Gastrocnemius medialis (tissue), 4 donors: Measurements from ENCODE around the gene MAML2. TPM values are rescaled to one million over a fixed set of nuclear protein-coding genes. Genes with fewer than 3 reads are reported as not detected.

ENCODE experiments used
- ATAC-seq, 2 donors: fragments of 150-250 bp; one replicate each; pipeline ENCODE4 v1.9.1; 2016
- DNase-seq, 2 donors: peaks; one replicate each; pipeline ENCODE4 v3.0.0-alpha.2; 2019
- H3K27ac ChIP-seq, 4 donors: fragments of 200-600 bp; sonication (generic); 1 replicate in 1 of 4; 2 replicates in 3 of 4; pipeline ENCODE4 v1.5.1; 2016 to 2018; ENCODE audit warnings: mild to moderate bottlenecking in 2 of 4, moderate library complexity in 1 of 4
- H3K27me3 ChIP-seq, 3 donors: fragments of 200-600 bp; sonication (generic) in 2 of 3; 1 replicate in 1 of 3; 2 replicates in 2 of 3; pipeline versions ENCODE4 v1.5.1 to v1.6.0; 2016 to 2019; ENCODE audit warnings: mild to moderate bottlenecking in 1 of 3, moderate library complexity in 1 of 3
- H3K36me3 ChIP-seq, 2 donors: fragments of 200-600 bp; sonication (generic) in 1 of 2; one replicate each; pipeline ENCODE4 v1.5.1; 2017 to 2018
- H3K4me1 ChIP-seq, 2 donors: fragments of 200-600 bp; sonication (generic) in 1 of 2; one replicate each; pipeline ENCODE4 v1.5.1; 2016 to 2017; ENCODE audit warnings: mild to moderate bottlenecking in 2 of 2
- H3K4me3 ChIP-seq, 4 donors: fragments of 200-600 bp; sonication (generic) in 3 of 4; 1 replicate in 1 of 4; 2 replicates in 3 of 4; pipeline ENCODE4 v1.5.1; 2016 to 2019; ENCODE audit warnings: mild to moderate bottlenecking in 2 of 4
- H3K9me3 ChIP-seq, 3 donors: fragments of 200-600 bp; sonication (generic) in 2 of 3; 1 replicate in 1 of 3; 2 replicates in 2 of 3; pipeline ENCODE4 v1.5.1; 2016 to 2019
- CTCF ChIP-seq, 5 experiments: fragments of 450-650 bp in 3 of 5; fragments of 200-600 bp in 2 of 5; sonication (generic) in 2 of 5; IDR thresholded peaks in 4 of 5; conservative IDR thresholded peaks in 1 of 5; 1 replicate in 4 of 5; 2 replicates in 1 of 5; pipeline ENCODE4 v1.5.1; 2016 to 2019; ENCODE audit warnings: antibody characterized with exemption in 5 of 5, mild to moderate bottlenecking in 3 of 5, moderate library complexity in 3 of 5
- POLR2A ChIP-seq, 2 donors: fragments of 450-650 bp; IDR thresholded peaks; one replicate each; pipeline ENCODE4 v1.6.1; 2017; ENCODE audit warnings: antibody characterized with exemption in 2 of 2, mild to moderate bottlenecking in 2 of 2, moderate library complexity in 2 of 2
- in situ Hi-C, 4 donors: fragments of 200-750 bp; cut with MboI; loops; one replicate each; pipeline versions ENCODE4 v1.15.0 to v1.8.0; 2017; ENCODE audit warnings: low sequenced_read_pairs in 4 of 4
- intact Hi-C: fragments of 100-400 bp; cut with DNase I; formaldehyde crosslinking; loops from one replicate; pipeline ENCODE4 v1.15.1; 2023; ENCODE audit warnings: low total_unique reads
- total RNA-seq, 4 donors: library from RNA; depleted of rRNA; stranded (reverse); fragments of >200 nt; gene quantifications; one replicate each; pipeline versions ENCODE4 v1.1.0 to v1.2.3, GENCODE V29; 2016

MAML2 gene
- total RNA-seq, 4 donors from 2014 or later = 4.1 to 6.3 (median 4.8) TPM

- in situ Hi-C loops (no loop called here), intact Hi-C loops (no loop called here)
- no peak for TF ChIP-seq CTCF (IDR thresholded peaks at IDR 0.05 in 4 of 5, conservative IDR thresholded peaks at IDR 0.05 in 1 of 5)
- no peak for TF ChIP-seq POLR2A (IDR thresholded peaks at IDR 0.05)
- ATAC-seq = no peak
- no peak for DNase-seq
- Histone ChIP-seq H3K4me3 (no peak overlapping the region), H3K4me1 (peaks cover 5 to 26% of the 10 kb centered on the region in 2 donors), H3K27ac (no peak overlapping the region), H3K27me3 (no peaks in the 10 kb centered on the region), H3K36me3 (no peaks in the 10 kb centered on the region), H3K9me3 (no peaks in the 10 kb centered on the region)
These were observed 190.4 kb downstream of the MAML2 start for GRCh38 chr11:96152623-96153022.

GRCh38 chr11:96151501-96151900 is 191.5 kb downstream of the MAML2 start:
- no peaks in the 10 kb centered on the region for H3K27me3 ChIP-seq
- TF ChIP-seq CTCF (IDR thresholded peaks at IDR 0.05 in 4 of 5, conservative IDR thresholded peaks at IDR 0.05 in 1 of 5) (no peak), POLR2A (IDR thresholded peaks at IDR 0.05) (no peak)
- H3K9me3 ChIP-seq = no peaks in the 10 kb centered on the region
- no peak overlapping the region for H3K27ac ChIP-seq
- DNase-seq = no peak
- no peak for ATAC-seq
- no peak overlapping the region for H3K4me3 ChIP-seq
- intact Hi-C loops (no loop called here), in situ Hi-C loops (no loop called here)
- H3K4me1 ChIP-seq = peaks cover 5 to 15% of the 10 kb centered on the region in 2 donors
- no peaks in the 10 kb centered on the region for H3K36me3 ChIP-seq

- Histone ChIP-seq H3K27me3 (no peaks in the 10 kb centered on the region), H3K4me1 (peaks cover 5 to 7% of the 10 kb centered on the region in 2 donors), H3K36me3 (no peaks in the 10 kb centered on the region), H3K4me3 (no peak overlapping the region), H3K27ac (no peak overlapping the region), H3K9me3 (no peaks in the 10 kb centered on the region)
- no peak for DNase-seq
- ATAC-seq = no peak
- in situ Hi-C loops = no loop called here
- intact Hi-C loops = no loop called here
- TF ChIP-seq CTCF (IDR thresholded peaks at IDR 0.05 in 4 of 5, conservative IDR thresholded peaks at IDR 0.05 in 1 of 5) (no peak), POLR2A (IDR thresholded peaks at IDR 0.05) (no peak)
These were observed 192.4 kb downstream of the MAML2 start for GRCh38 chr11:96150609-96151008.

GRCh38 chr11:96149743-96150555 is 193.0 kb downstream of the MAML2 start:
- DNase-seq = no peak
- in situ Hi-C loops (loop anchor here in 1 of 4 donors (5.0 kb wide), 1 partner anchor 83 kb away; no protein-coding TSS in a partner anchor), intact Hi-C loops (no loop called here)
- no peak overlapping the region for H3K4me3 ChIP-seq
- no peaks in the 10 kb centered on the region for H3K36me3 ChIP-seq
- H3K27ac ChIP-seq = no peak overlapping the region
- TF ChIP-seq POLR2A (IDR thresholded peaks at IDR 0.05) (no peak), CTCF (IDR thresholded peaks at IDR 0.05 in 4 of 5, conservative IDR thresholded peaks at IDR 0.05 in 1 of 5) (no peak)
- H3K27me3 ChIP-seq = no peaks in the 10 kb centered on the region
- no peaks in the 10 kb centered on the region for H3K9me3 ChIP-seq
- ATAC-seq = no peak
- H3K4me1 ChIP-seq = peaks cover 3 to 7% of the 10 kb centered on the region in 2 donors
